Dermis microvascular lymphatic vessel endothelial cell (primary cell): ENCODE results near the gene NTF4. TPM values are rescaled to one million over a fixed set of nuclear protein-coding genes. Genes with fewer than 3 reads are reported as not detected.

ENCODE experiments used
- DNase-seq, 2 donors: peaks; one replicate each; pipeline versions ENCODE4 v3.0.0 to v3.0.0-alpha.2; 2010; ENCODE audit warnings: low read depth in 2 of 2
- total RNA-seq: library from RNA; depleted of rRNA; stranded (reverse); fragments of >200 nt; gene quantifications from 2 replicates; pipeline ENCODE4 v1.2.1, GENCODE V29; 2014

NTF4 gene
- total RNA-seq, 1 donor from 2014 or later: not detected

GRCh38 chr19:49091391-49092038 is 26.9 kb upstream of the NTF4 start:
- no peak for DNase-seq

DNA sequence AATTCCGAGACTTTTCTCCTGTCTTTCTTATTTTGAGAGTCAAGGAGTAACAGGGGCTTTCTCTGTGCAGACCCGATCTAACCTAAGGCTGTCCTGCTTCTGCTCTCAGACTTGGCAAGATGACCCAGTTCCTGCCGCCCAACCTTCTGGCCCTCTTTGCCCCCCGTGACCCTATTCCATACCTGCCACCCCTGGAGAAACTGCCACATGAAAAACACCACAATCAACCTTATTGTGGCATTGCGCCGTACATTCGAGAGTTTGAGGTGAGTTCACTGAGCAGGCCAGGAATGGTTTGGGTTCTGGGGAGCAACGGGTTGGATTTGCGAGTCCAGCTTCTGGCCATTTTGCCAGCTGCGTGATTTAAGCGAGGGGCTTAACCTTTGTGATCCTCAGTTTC is 21.7 kb upstream of the NTF4 start:
- no peak for DNase-seq

- DNase-seq: no peak
Observed at GRCh38 chr19:49085868-49086232, 21.2 kb upstream of the NTF4 start.

DNA sequence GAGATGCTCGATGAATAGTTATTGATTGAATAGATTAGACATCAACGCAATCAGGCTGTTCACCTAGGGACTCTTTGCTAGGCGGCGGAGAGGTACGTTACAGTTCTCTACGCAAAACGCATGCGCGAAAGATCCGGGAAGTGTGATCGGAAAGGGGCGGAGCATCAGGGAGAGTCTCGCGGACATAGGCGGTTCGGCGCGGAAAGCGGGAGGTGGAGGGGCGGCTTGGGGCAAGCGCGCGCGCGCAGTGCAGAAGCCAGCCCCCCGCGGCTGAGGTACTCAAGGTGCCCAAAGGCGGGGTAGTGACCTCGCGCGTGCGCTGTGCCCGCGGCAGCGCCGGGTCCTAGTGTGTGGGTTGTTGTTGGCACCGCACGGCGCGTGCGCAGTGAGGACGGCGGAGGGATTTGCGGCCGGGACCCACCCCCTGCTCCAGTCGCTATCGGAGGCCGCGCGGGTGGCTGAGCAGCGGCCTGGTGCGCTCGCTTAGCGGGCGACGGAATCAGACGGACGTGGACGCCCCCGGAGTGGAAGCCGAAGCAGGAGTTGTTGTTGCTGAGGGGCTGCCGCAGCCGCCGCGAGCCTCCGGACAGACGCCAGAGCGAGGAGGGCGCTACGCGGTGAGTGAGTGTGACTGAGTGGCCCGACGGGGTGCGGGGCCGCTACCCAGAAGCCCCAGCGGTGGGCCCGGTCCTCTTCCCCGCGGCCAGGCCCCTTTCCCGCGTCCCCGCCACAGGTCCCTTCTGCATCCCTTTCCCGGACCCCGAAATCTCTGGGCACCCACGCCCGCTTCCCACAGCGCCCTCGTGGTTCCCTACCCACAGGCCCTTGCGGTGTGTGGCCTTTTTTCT is 20.6 kb upstream of the NTF4 start, which contains the start of gene SNRNP70:
Gene SNRNP70, plus strand, starts transcription at position 432 of the 848 bp plus-strand sequence. CDS start 964 bp downstream, outside the sequence.
- DNase-seq: peak; percentile 99 to 100

GRCh38 chr19:49084206-49085019 is 19.8 kb upstream of the NTF4 start:
- DNase-seq: no peak

DNA sequence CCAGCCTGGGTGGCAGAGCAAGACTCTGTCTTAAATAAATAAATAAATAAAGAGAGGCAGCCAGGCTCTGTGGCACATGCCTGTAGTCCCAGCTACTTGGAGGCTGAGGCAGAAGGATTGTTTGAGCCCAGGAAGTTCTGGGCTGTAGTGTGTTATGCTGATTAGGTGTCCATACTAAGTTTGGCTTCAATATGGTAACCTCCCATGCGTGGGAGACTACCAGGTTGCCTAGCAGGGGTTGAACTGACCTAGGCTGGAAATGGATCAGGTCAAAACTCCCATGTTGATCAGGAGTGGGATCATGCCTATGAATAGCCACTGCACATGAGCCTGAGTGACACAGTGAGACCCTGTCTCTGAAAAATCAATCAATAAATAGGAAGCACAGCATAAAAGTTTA is 16.7 kb upstream of the NTF4 start:
- no peak for DNase-seq

DNA sequence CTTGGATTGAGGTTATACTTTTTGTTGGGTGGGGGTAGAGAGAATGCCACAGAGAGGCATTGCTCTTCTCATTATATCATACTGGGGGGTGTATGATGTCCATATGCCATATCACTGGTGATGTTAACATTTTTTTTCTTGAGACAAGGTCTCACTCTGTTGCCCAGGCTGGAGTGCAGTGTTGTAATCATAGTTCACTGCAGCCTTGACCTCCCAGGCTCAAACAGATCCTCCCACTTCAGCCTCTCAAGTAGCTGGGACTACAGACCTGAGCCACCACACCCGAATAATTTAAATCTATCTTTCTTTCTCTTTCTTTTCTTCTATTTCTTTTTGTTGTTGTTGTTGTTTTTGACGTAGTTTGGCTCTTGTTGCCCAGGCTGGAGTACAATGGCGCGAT is 15.8 kb upstream of the NTF4 start:
- DNase-seq: no peak

- peak; percentile 36 to 69 for DNase-seq
Observed at GRCh38 chr19:49074869-49075268, 10.3 kb upstream of the NTF4 start.

DNA sequence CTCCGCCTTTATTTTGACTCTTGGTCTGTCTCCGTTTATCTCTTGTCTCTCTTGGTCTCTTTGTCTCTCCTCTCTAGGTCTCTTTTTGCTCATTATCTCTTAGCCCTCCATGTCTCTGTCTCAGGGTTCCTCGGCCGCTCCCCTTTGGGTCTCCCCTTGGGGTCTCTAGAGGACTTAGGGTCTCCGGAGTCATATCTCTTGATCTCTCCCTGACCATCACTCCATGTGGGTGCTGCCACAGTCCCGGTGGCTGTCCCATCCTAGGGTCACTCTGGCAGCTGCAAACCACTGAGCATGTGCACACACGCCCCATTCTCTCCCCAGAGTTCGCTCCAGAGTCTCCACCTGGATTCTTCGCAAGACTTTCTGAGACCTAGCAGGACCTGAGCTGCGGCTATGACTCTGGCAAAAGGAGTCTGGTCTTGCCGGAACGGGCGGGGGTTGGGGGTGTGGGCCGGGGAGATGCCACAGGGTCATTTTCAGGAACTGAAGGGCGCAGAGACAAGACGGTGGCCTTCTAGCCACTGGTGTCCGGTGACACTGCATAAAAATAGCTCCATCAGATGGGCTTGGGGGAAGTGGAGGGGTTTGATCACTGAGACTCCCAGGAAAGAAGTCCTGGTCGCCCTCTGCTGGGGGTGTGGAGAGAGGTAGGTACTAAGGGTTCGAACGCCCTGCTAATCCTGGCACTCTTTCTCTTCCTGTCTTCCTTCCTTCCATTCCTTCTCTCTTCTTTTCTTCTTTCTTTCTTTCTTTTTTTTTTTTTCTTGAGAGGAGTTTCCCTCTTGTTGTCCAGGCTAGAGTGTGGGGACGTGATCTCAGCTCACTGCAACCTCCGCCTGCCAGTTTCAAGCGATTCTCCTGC is 9.1 kb upstream of the NTF4 start:
- no peak for DNase-seq

DNA sequence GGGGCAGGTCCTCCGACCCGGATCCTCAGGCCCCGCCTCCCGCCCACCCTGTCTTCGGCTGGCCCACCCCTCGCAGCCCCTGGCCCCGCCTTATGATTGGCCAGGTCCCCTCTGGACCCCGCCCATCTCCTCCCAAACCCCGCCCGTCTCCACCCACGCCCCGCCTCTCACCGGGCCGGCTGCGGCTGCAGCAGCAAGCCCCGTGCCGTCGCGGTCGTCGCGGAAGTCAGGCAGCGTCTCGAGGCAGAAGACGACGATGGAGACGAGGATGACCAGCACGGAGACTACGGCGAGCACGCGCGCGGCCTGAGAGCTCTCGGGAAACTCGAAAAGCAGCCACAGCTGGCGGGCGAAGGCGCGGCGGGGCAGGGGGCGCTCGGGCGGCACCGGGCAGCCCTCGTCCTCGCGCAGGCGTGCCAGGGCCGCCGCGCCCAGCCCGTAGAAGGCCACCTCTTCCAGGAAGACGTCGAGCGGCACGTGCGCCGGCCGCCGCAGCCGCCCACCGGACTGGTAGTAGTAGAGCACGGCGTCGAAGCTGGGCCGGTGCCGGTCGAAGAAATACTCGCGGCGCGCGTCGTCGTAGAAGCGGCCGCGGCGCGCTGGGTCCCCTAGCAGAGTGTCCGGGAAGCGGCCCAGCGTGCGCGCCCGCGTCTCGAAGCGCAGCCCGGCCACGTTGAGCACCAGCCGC is 7.4 kb upstream of the NTF4 start:
- DNase-seq: no peak

DNA sequence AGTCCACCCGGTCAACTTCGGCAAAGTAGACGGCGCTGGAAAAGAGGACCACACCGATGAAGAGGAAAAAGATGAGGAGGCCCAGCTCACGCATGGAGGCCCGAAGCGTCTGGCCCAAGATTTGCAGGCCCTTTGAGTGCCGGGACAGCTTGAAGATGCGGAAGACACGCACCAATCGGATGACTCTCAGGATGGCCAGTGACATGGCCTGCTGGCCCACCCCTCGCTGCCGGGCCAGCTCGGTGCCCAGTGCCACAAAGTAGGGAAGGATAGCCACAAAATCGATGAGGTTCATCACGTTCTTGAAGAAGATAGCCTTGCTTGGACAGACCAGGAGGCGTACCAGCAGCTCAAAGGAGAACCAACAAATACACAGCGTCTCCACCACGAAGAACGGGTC is 5.8 kb upstream of the NTF4 start:
- DNase-seq: no peak

GRCh38 chr19:49069026-49069425 is 4.4 kb upstream of the NTF4 start:
- no peak for DNase-seq

GRCh38 chr19:49067554-49067953 is 2.9 kb upstream of the NTF4 start:
- DNase-seq: no peak

- no peak for DNase-seq
Observed at GRCh38 chr19:49065905-49066512, 1.4 kb upstream of the NTF4 start.

DNA sequence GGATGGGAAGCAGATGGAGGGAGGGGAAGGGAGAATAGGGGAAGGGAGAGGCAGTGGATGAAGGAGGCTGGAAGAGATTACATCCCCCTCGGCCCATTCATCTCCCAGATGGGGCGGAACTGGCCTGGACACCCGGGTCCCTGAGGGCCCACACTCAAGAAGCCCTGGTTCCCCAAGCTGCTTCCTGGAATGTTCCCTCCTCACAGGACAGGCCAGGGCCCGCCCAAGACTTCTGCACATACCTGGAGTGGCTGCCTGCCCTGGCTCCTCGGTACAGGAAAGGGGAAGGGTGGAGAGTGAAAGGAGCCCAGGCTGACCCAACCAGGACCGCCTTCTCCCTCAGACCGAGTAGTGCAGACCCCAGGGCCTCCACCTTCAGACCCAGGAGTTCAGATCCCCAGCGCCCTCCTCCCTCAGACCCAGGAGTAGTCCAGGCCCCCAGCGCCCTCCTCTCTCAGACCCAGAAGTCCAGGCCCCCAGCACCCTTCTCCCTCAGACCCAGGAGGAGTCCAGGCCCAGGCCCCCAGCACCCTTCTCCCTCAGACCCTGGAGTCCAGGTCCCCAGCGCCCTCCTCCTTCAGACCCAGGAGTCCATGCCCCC is 489 bp downstream of the NTF4 start:
- DNase-seq: no peak

- no peak for DNase-seq
Observed at GRCh38 chr19:49061445-49061844, 3.2 kb downstream of the NTF4 start.

GRCh38 chr19:49061000-49061399 is 3.6 kb downstream of the NTF4 start:
- DNase-seq: no peak

- no peak for DNase-seq
Observed at GRCh38 chr19:49059053-49059452, 5.6 kb downstream of the NTF4 start.

DNA sequence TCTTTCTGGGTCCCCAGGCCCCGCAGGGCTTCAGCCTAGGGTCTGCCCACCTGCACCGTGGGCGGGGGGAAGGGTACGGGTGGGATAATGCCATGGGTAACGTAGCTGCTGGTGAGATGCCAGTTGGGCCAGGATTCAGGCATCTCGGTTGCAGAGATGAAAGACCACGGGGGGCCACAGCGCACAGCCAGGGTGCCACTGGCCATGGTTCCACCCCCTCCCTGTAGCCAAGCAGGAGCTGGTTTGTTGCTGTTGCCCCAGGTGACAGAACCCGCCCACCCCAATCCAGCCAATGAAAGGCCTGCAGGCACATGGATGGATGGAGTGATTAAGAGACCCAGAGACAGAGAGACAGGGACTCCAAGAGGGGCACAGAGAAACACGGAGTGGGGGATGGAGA is 6.1 kb downstream of the NTF4 start:
- DNase-seq: no peak
